ENCODE results near the gene VSTM4. TPM values are rescaled to one million over a fixed set of nuclear protein-coding genes. Genes with fewer than 3 reads are reported as not detected.

Gene VSTM4
- total RNA-seq, 3 donors from 2014 or later (not counting 1 experiment from before 2014, with no cell fraction given), result 0.38 to 0.57 (median 0.45) TPM

GRCh38 chr10:49076319-49076718 lies 39.0 kb downstream of the VSTM4 start:
- no peaks in the 10 kb centered on the region for H3K27me3 ChIP-seq (ENCODE audit: control insufficient read depth, insufficient read depth, low read length)
- TF ChIP-seq CTCF (IDR thresholded peaks at IDR 0.05), result no peak
- Mint-ChIP-seq H3K36me3 (no peaks in the 10 kb centered on the region), H3K27ac (no peak overlapping the region), H3K9me3 (no peaks in the 10 kb centered on the region), H3K4me1 (peaks cover 6% of the 10 kb centered on the region in 2 donors), H3K4me3 (no peak overlapping the region), H3K27me3 (ENCODE audit: low read depth in 2 of 2) (peaks cover 8 to 25% of the 10 kb centered on the region in 2 donors)
- H3K4me1 ChIP-seq (ENCODE audit: control insufficient read depth, insufficient read depth, low read length), result peaks cover 6% of the 10 kb centered on the region
- ATAC-seq (no peak), DNase-seq (no peak)
- 51% methylated on average over 7 of the region's 7 CpGs for WGBS (ENCODE audit: insufficient coverage)
- no peak overlapping the region for H3K4me3 ChIP-seq (ENCODE audit: low read length)
- H3K9me3 ChIP-seq (ENCODE audit: control insufficient read depth, insufficient read depth, low read length), result no peaks in the 10 kb centered on the region
- no peak overlapping the region for H3K27ac ChIP-seq (ENCODE audit: low read length)
- H3K36me3 ChIP-seq (ENCODE audit: control insufficient read depth, insufficient read depth, low read length), result no peaks in the 10 kb centered on the region
- intact Hi-C loops (cut with micrococcal nuclease), result no loop called here

GRCh38 chr10:49075743-49076142 lies 39.6 kb downstream of the VSTM4 start:
- H3K27ac Mint-ChIP-seq, result no peak overlapping the region
- Histone ChIP-seq H3K4me3 (ENCODE audit: low read length) (no peak overlapping the region), H3K36me3 (ENCODE audit: control insufficient read depth, insufficient read depth, low read length) (no peaks in the 10 kb centered on the region), H3K9me3 (ENCODE audit: control insufficient read depth, insufficient read depth, low read length) (no peaks in the 10 kb centered on the region), H3K4me1 (ENCODE audit: control insufficient read depth, insufficient read depth, low read length) (peaks cover 6% of the 10 kb centered on the region), H3K27me3 (ENCODE audit: control insufficient read depth, insufficient read depth, low read length) (no peaks in the 10 kb centered on the region), H3K27ac (ENCODE audit: low read length) (no peak overlapping the region)
- no peaks in the 10 kb centered on the region for H3K36me3 Mint-ChIP-seq
- WGBS (ENCODE audit: insufficient coverage), result 94% methylated on average over 2 of the region's 2 CpGs
- DNase-seq, result no peak
- H3K4me1 Mint-ChIP-seq, result peaks cover 6% of the 10 kb centered on the region in 2 donors
- no peaks in the 10 kb centered on the region for H3K9me3 Mint-ChIP-seq
- no peak overlapping the region for H3K4me3 Mint-ChIP-seq
- intact Hi-C loops (cut with micrococcal nuclease), result no loop called here
- H3K27me3 Mint-ChIP-seq (ENCODE audit: low read depth in 2 of 2), result peaks cover 8 to 25% of the 10 kb centered on the region in 2 donors
- TF ChIP-seq CTCF (IDR thresholded peaks at IDR 0.05), result no peak
- no peak for ATAC-seq

GRCh38 chr10:49074836-49075682 lies 40.3 kb downstream of the VSTM4 start:
- 91% methylated on average over 5 of the region's 5 CpGs for WGBS (ENCODE audit: insufficient coverage)
- peaks cover 8 to 25% of the 10 kb centered on the region in 2 donors for H3K27me3 Mint-ChIP-seq (ENCODE audit: low read depth in 2 of 2)
- Histone ChIP-seq H3K4me3 (ENCODE audit: low read length) (no peak overlapping the region), H3K36me3 (ENCODE audit: control insufficient read depth, insufficient read depth, low read length) (no peaks in the 10 kb centered on the region), H3K27me3 (ENCODE audit: control insufficient read depth, insufficient read depth, low read length) (no peaks in the 10 kb centered on the region), H3K27ac (ENCODE audit: low read length) (no peak overlapping the region), H3K9me3 (ENCODE audit: control insufficient read depth, insufficient read depth, low read length) (no peaks in the 10 kb centered on the region), H3K4me1 (ENCODE audit: control insufficient read depth, insufficient read depth, low read length) (peaks cover 6% of the 10 kb centered on the region)
- no peaks in the 10 kb centered on the region for H3K9me3 Mint-ChIP-seq
- no peaks in the 10 kb centered on the region for H3K36me3 Mint-ChIP-seq
- H3K27ac Mint-ChIP-seq, result no peak overlapping the region
- intact Hi-C loops (cut with micrococcal nuclease), result no loop called here
- H3K4me1 Mint-ChIP-seq, result peaks cover 6% of the 10 kb centered on the region in 2 donors
- no peak overlapping the region for H3K4me3 Mint-ChIP-seq
- ATAC-seq (no peak), DNase-seq (no peak)
- no peak for TF ChIP-seq CTCF (IDR thresholded peaks at IDR 0.05)
